HEK293T (cell line): Measurements from ENCODE around the gene PLCXD3.

ENCODE experiments used
- ARNT ChIP-seq: fragments of 450-650 bp; IDR thresholded peaks from 2 replicates; pipeline ENCODE4 v1.6.1; 2017; ENCODE audit warnings: mild to moderate bottlenecking
- BHLHE40 ChIP-seq: fragments of 450-650 bp; IDR thresholded peaks from 2 replicates; pipeline ENCODE4 v1.6.1; 2016; ENCODE audit warnings: mild to moderate bottlenecking, moderate library complexity, borderline replicate concordance
- ELF4 ChIP-seq: fragments of 450-650 bp; IDR thresholded peaks from 2 replicates; pipeline ENCODE4 v1.6.1; 2017; ENCODE audit warnings: antibody characterized with exemption
- FOXA1 ChIP-seq: fragments of 450-650 bp; IDR thresholded peaks from 2 replicates; pipeline ENCODE4 v1.6.1; 2016; ENCODE audit warnings: mild to moderate bottlenecking
- FOXK2 ChIP-seq: fragments of 450-650 bp; IDR thresholded peaks from 2 replicates; pipeline ENCODE4 v1.6.1; 2016; ENCODE audit warnings: mild to moderate bottlenecking
- FOXM1 ChIP-seq: fragments of 450-650 bp; IDR thresholded peaks from 2 replicates; pipeline ENCODE4 v1.6.1; 2017; ENCODE audit warnings: mild to moderate bottlenecking, borderline replicate concordance
- HDGF ChIP-seq: fragments of 450-650 bp; IDR thresholded peaks from 2 replicates; pipeline ENCODE4 v1.6.1; 2017; ENCODE audit warnings: antibody characterized with exemption, borderline replicate concordance
- SP1 ChIP-seq: fragments of 450-650 bp; IDR thresholded peaks from 2 replicates; pipeline ENCODE4 v1.6.1; 2017
- TARDBP ChIP-seq: fragments of 450-650 bp; IDR thresholded peaks from 2 replicates; pipeline ENCODE4 v1.6.1; 2016
- ZNF384 ChIP-seq: fragments of 450-650 bp; IDR thresholded peaks from 2 replicates; pipeline ENCODE4 v1.6.1; 2016

GRCh38 chr5:41264019-41264418, 246.4 kb downstream of the PLCXD3 start:
- no peak for TF ChIP-seq TARDBP
- TF ChIP-seq FOXA1, result no peak
- no peak for TF ChIP-seq FOXM1
- no peak for TF ChIP-seq BHLHE40
- TF ChIP-seq HDGF, result no peak
- no peak for TF ChIP-seq ELF4
- TF ChIP-seq FOXK2, result no peak
- TF ChIP-seq ZNF384, result no peak
- no peak for TF ChIP-seq SP1
- TF ChIP-seq ARNT, result no peak
